Activated naive CD8-positive, alpha-beta T cell treated with anti-CD3 and anti-CD28 coated beads, Interleukin-2, amount 10 ng/mL, durations not matched to agents 7 days and 5 days (primary cell): ENCODE measurements around the gene FOXS1. TPM values are rescaled to one million over a fixed set of nuclear protein-coding genes. Genes with fewer than 3 reads are reported as not detected.
A peak's percentile ranks its signal among the peaks of the same experiment; 100 is the strongest.
"Not testable (repeated sequence)": the region's sequence is repeated elsewhere in the genome, so short reads cannot be mapped to it uniquely, and the experiment has no call there.

Source experiments
- ATAC-seq: fragments of 150-1000 bp; cut with Tn5 transposase; one replicate; pipeline ENCODE4 v1.10.0; 2021; ENCODE audit warnings: low read depth, moderate library complexity
- POLR2A ChIA-PET: fragments of 350-600 bp; sonication (Branson Sonifier 250); formaldehyde crosslinking; loops from one replicate; lab custom pipeline; 2021; ENCODE audit warnings: antibody characterized with exemption; lab: Charles Lee
- DNase-seq: peaks from one replicate; pipeline ENCODE4 v3.0.0; 2021
- H3K27ac Mint-ChIP-seq: one replicate; pipeline ENCODE4 v1.8.0; 2022; ENCODE audit warnings: mild to moderate bottlenecking, mixed read lengths
- H3K27me3 Mint-ChIP-seq: one replicate; pipeline ENCODE4 v1.8.0; 2022; ENCODE audit warnings: mild to moderate bottlenecking, moderate library complexity, mixed read lengths
- H3K36me3 Mint-ChIP-seq: one replicate; pipeline ENCODE4 v1.8.0; 2021; ENCODE audit warnings: mild to moderate bottlenecking, mixed read lengths
- H3K4me1 Mint-ChIP-seq: one replicate; pipeline ENCODE4 v1.8.0; 2021; ENCODE audit warnings: mixed read lengths
- H3K4me3 Mint-ChIP-seq: one replicate; pipeline ENCODE4 v1.8.0; 2022; ENCODE audit warnings: mild to moderate bottlenecking, moderate library complexity, mixed read lengths
- H3K9me3 Mint-ChIP-seq: one replicate; pipeline ENCODE4 v1.8.0; 2021; ENCODE audit warnings: mixed read lengths
- total RNA-seq, 2 experiments: library from RNA; stranded (reverse); gene quantifications; one replicate each; pipeline ENCODE4 v1.2.3, GENCODE V29; 2021

Gene FOXS1
- total RNA-seq, 2 experiments from 2014 or later = not detected

- DNase-seq = no peak
- peaks cover 10% of the 10 kb centered on the region for H3K4me1 Mint-ChIP-seq
- POLR2A ChIA-PET = no interaction called here
- no peak overlapping the region for H3K27ac Mint-ChIP-seq
- ATAC-seq = no peak
- no peaks in the 10 kb centered on the region for H3K9me3 Mint-ChIP-seq
- no peak overlapping the region for H3K4me3 Mint-ChIP-seq
- H3K36me3 Mint-ChIP-seq = no peaks in the 10 kb centered on the region
- H3K27me3 Mint-ChIP-seq = peaks cover 2% of the 10 kb centered on the region
Observed at GRCh38 chr20:31831211-31831610, 14.2 kb downstream of the FOXS1 start.

GRCh38 chr20:31830406-31830981 is 14.9 kb downstream of the FOXS1 start:
- no peak for DNase-seq
- peaks cover 5% of the 10 kb centered on the region for H3K4me1 Mint-ChIP-seq
- H3K9me3 Mint-ChIP-seq = no peaks in the 10 kb centered on the region
- H3K27me3 Mint-ChIP-seq = peaks cover 2% of the 10 kb centered on the region
- H3K4me3 Mint-ChIP-seq = no peak overlapping the region
- no peaks in the 10 kb centered on the region for H3K36me3 Mint-ChIP-seq
- H3K27ac Mint-ChIP-seq = no peak overlapping the region
- POLR2A ChIA-PET = no interaction called here
- no peak for ATAC-seq

GRCh38 chr20:31829731-31830130 is 15.7 kb downstream of the FOXS1 start:
- POLR2A ChIA-PET = no interaction called here
- no peak for ATAC-seq
- no peak for DNase-seq
- Mint-ChIP-seq H3K27me3 (no peaks in the 10 kb centered on the region), H3K4me1 (no peaks in the 10 kb centered on the region), H3K27ac (no peak overlapping the region), H3K9me3 (no peaks in the 10 kb centered on the region), H3K36me3 (no peaks in the 10 kb centered on the region), H3K4me3 (no peak overlapping the region)

- H3K27ac Mint-ChIP-seq, ATAC-seq, H3K36me3 Mint-ChIP-seq, POLR2A ChIA-PET, H3K4me1 Mint-ChIP-seq, DNase-seq, H3K27me3 Mint-ChIP-seq, H3K4me3 Mint-ChIP-seq, H3K9me3 Mint-ChIP-seq: not testable (repeated sequence)
Observed at GRCh38 chr20:31828016-31828415, 17.4 kb downstream of the FOXS1 start.

GRCh38 chr20:31827059-31827458 is 18.3 kb downstream of the FOXS1 start:
- POLR2A ChIA-PET = interaction anchor here (1.0 kb wide), 1 partner anchor 9 kb away, joined by 3 read pairs; no protein-coding TSS in a partner anchor
- DNase-seq (no peak), ATAC-seq (no peak)
- Mint-ChIP-seq H3K27ac (no peak overlapping the region), H3K36me3 (no peaks in the 10 kb centered on the region), H3K4me1 (peaks cover 11% of the 10 kb centered on the region), H3K4me3 (no peak overlapping the region), H3K27me3 (peaks cover 3% of the 10 kb centered on the region), H3K9me3 (no peaks in the 10 kb centered on the region)

GRCh38 chr20:31826074-31826473 is 19.3 kb downstream of the FOXS1 start:
- ATAC-seq = no peak
- H3K27ac Mint-ChIP-seq = no peak overlapping the region
- DNase-seq = no peak
- POLR2A ChIA-PET = no interaction called here
- H3K27me3 Mint-ChIP-seq = peaks cover 6% of the 10 kb centered on the region
- H3K36me3 Mint-ChIP-seq = no peaks in the 10 kb centered on the region
- H3K4me3 Mint-ChIP-seq = no peak overlapping the region
- peaks cover 11% of the 10 kb centered on the region for H3K4me1 Mint-ChIP-seq
- no peaks in the 10 kb centered on the region for H3K9me3 Mint-ChIP-seq

- no peak overlapping the region for H3K4me3 Mint-ChIP-seq
- no peaks in the 10 kb centered on the region for H3K9me3 Mint-ChIP-seq
- DNase-seq = no peak
- POLR2A ChIA-PET = no interaction called here
- ATAC-seq = no peak
- no peaks in the 10 kb centered on the region for H3K36me3 Mint-ChIP-seq
- H3K27me3 Mint-ChIP-seq = peaks cover 6% of the 10 kb centered on the region
- no peak overlapping the region for H3K27ac Mint-ChIP-seq
- peaks cover 11% of the 10 kb centered on the region for H3K4me1 Mint-ChIP-seq
Observed at GRCh38 chr20:31824554-31825313, 20.7 kb downstream of the FOXS1 start.

- Mint-ChIP-seq H3K27me3 (peaks cover 6% of the 10 kb centered on the region), H3K27ac (no peak overlapping the region), H3K4me1 (peaks cover 11% of the 10 kb centered on the region), H3K36me3 (no peaks in the 10 kb centered on the region), H3K9me3 (no peaks in the 10 kb centered on the region), H3K4me3 (no peak overlapping the region)
- ATAC-seq (no peak), DNase-seq (no peak)
- POLR2A ChIA-PET = no interaction called here
Observed at GRCh38 chr20:31824125-31824485, 21.3 kb downstream of the FOXS1 start.

GRCh38 chr20:31823360-31824124 is 21.9 kb downstream of the FOXS1 start:
- Mint-ChIP-seq H3K27me3 (peaks cover 6% of the 10 kb centered on the region), H3K9me3 (no peaks in the 10 kb centered on the region), H3K4me3 (no peak overlapping the region), H3K27ac (no peak overlapping the region), H3K4me1 (peaks cover 11% of the 10 kb centered on the region), H3K36me3 (no peaks in the 10 kb centered on the region)
- POLR2A ChIA-PET = interaction anchor here (1.1 kb wide), 1 partner anchor 128 kb away, joined by 3 read pairs; the partner anchor contains the start of gene PDRG1
- DNase-seq (peak; percentile 19), ATAC-seq (peak; percentile 12)

- peak; percentile 86 for DNase-seq
- Mint-ChIP-seq H3K27me3 (peaks cover 6% of the 10 kb centered on the region), H3K4me3 (no peak overlapping the region), H3K36me3 (no peaks in the 10 kb centered on the region), H3K4me1 (peaks cover 11% of the 10 kb centered on the region), H3K27ac (no peak overlapping the region), H3K9me3 (no peaks in the 10 kb centered on the region)
- POLR2A ChIA-PET = interaction anchor here (1.1 kb wide), 1 partner anchor 129 kb away, joined by 3 read pairs; the partner anchor contains the start of gene PDRG1
- peak; percentile 74 for ATAC-seq
Observed at GRCh38 chr20:31822421-31823330, 22.7 kb downstream of the FOXS1 start.

- Mint-ChIP-seq H3K4me3 (no peak overlapping the region), H3K27ac (no peak overlapping the region)
- POLR2A ChIA-PET = no interaction called here
Observed at GRCh38 chr20:31821427-31821826, 24.0 kb downstream of the FOXS1 start.

GRCh38 chr20:31820228-31820627 is 25.2 kb downstream of the FOXS1 start:
- H3K4me3 Mint-ChIP-seq = no peak overlapping the region
- no peaks in the 10 kb centered on the region for H3K36me3 Mint-ChIP-seq

More at GRCh38 chr20:31821427-31821826, 24.0 kb downstream of the FOXS1 start:
- no peak for DNase-seq
- Mint-ChIP-seq H3K36me3 (no peaks in the 10 kb centered on the region), H3K9me3 (no peaks in the 10 kb centered on the region), H3K4me1 (peaks cover 11% of the 10 kb centered on the region), H3K27me3 (peaks cover 6% of the 10 kb centered on the region)
- no peak for ATAC-seq

More at GRCh38 chr20:31820228-31820627, 25.2 kb downstream of the FOXS1 start:
- POLR2A ChIA-PET = no interaction called here
- ATAC-seq (no peak), DNase-seq (no peak)
- Mint-ChIP-seq H3K27me3 (peaks cover 6% of the 10 kb centered on the region), H3K27ac (no peak overlapping the region), H3K9me3 (no peaks in the 10 kb centered on the region), H3K4me1 (peaks cover 11% of the 10 kb centered on the region)
